B cell (primary cell): ENCODE data around the gene MCM6. TPM values are rescaled to one million over a fixed set of nuclear protein-coding genes. Genes with fewer than 3 reads are reported as not detected.

Experiments used
- ATAC-seq: fragments of 200-7000 bp; cut with Tn5 transposase; one replicate; pipeline ENCODE4 v1.10.0; 2021; ENCODE audit warnings: low read depth, mild to moderate bottlenecking, moderate number of reproducible peaks, moderate library complexity
- CTCF ChIA-PET: fragments of 350-600 bp; sonication (Branson Sonifier 250); formaldehyde crosslinking; loops from one replicate; lab custom pipeline; 2021; ENCODE audit warnings: antibody characterized with exemption, inconsistent platforms; lab: Charles Lee
- POLR2A ChIA-PET: fragments of 350-600 bp; sonication (Branson Sonifier 250); formaldehyde crosslinking; loops from one replicate; lab custom pipeline; 2021; ENCODE audit warnings: antibody characterized with exemption; lab: Charles Lee
- DNase-seq: peaks from one replicate; pipeline ENCODE4 v3.0.0; 2013
- H2AFZ ChIP-seq: 2 replicates; pipeline ENCODE4 v1.6.1; 2012; ENCODE audit warnings: mild to moderate bottlenecking, low read depth, low read length; ENCODE audit not compliant: insufficient read depth, poor library complexity, severe bottlenecking
- H3K27ac ChIP-seq, 2 donors: 1 replicate in 1 of 2; 2 replicates in 1 of 2; pipeline ENCODE4 v1.5.1; 2012 to 2013; ENCODE audit warnings: low read length in 2 of 2, mild to moderate bottlenecking in 2 of 2, moderate library complexity in 1 of 2
- H3K27me3 ChIP-seq, 4 experiments: fragments of 200-600 bp in 1 of 4; sonication (generic) in 1 of 4; replicated peaks in 1 of 4; 1 replicate in 2 of 4; 2 replicates in 2 of 4; pipeline versions ENCODE4 v1.6.1 to v1.7.0; 2013 to 2016; ENCODE audit warnings: low read length in 3 of 4, mild to moderate bottlenecking in 2 of 4, mixed read lengths in 1 of 4, moderate library complexity in 1 of 4; ENCODE audit not compliant: insufficient read depth in 4 of 4, control insufficient read depth in 3 of 4; ENCODE audit errors: control extremely low read depth in 1 of 4
- H3K36me3 ChIP-seq, 2 experiments: replicated peaks in 1 of 2; 1 replicate in 1 of 2; 2 replicates in 1 of 2; pipeline versions ENCODE4 v1.6.1 to v1.7.1; 2013; ENCODE audit warnings: low read length in 1 of 2; ENCODE audit not compliant: insufficient read depth in 2 of 2, control insufficient read depth in 1 of 2; ENCODE audit errors: control extremely low read depth in 1 of 2, extremely low read depth in 1 of 2
- H3K4me1 ChIP-seq, 2 donors: fragments of 200-600 bp in 1 of 2; sonication (generic) in 1 of 2; 1 replicate in 1 of 2; 2 replicates in 1 of 2; pipeline versions ENCODE4 v1.5.1 to v1.6.1; 2013 to 2017; ENCODE audit warnings: low read length in 2 of 2; ENCODE audit not compliant: control insufficient read depth in 2 of 2, insufficient read depth in 2 of 2
- H3K4me2 ChIP-seq: replicated peaks from 2 replicates; pipeline ENCODE3; 2012; ENCODE audit warnings: mild to moderate bottlenecking, low read depth, low read length; ENCODE audit not compliant: poor library complexity, severe bottlenecking
- H3K4me3 ChIP-seq, 5 experiments: fragments of 200-600 bp in 1 of 5; sonication (generic) in 1 of 5; 1 replicate in 3 of 5; 2 replicates in 2 of 5; pipeline versions ENCODE4 v1.5.1 to v1.7.0; 2011 to 2016; ENCODE audit warnings: low read length in 4 of 5, mild to moderate bottlenecking in 4 of 5, low read depth in 2 of 5, control low read depth in 1 of 5, moderate library complexity in 1 of 5; ENCODE audit not compliant: insufficient read depth in 1 of 5; ENCODE audit errors: control extremely low read depth in 1 of 5, extremely low read depth in 1 of 5
- H3K79me2 ChIP-seq: fragments of 200-600 bp; sonication (generic); one replicate; pipeline ENCODE4 v1.6.0; 2016; ENCODE audit warnings: low read length; ENCODE audit not compliant: control insufficient read depth, insufficient read depth
- H3K9ac ChIP-seq: fragments of 200-600 bp; sonication (generic); 2 replicates; pipeline ENCODE4 v1.6.1; 2017; ENCODE audit warnings: mild to moderate bottlenecking, low read length, moderate library complexity
- H3K9me3 ChIP-seq, 3 donors: one replicate each; pipeline versions ENCODE4 v1.6.1 to v1.7.1; 2013; ENCODE audit warnings: low read length in 2 of 3; ENCODE audit not compliant: control insufficient read depth in 2 of 3, insufficient read depth in 1 of 3; ENCODE audit errors: control extremely low read depth in 1 of 3
- H4K20me1 ChIP-seq: 2 replicates; pipeline ENCODE4 v1.6.0; 2012; ENCODE audit warnings: mild to moderate bottlenecking, low read length; ENCODE audit not compliant: insufficient read depth, control insufficient read depth, poor library complexity, severe bottlenecking
- H3K27ac Mint-ChIP-seq: one replicate; pipeline ENCODE4 v1.8.0; 2021; ENCODE audit warnings: mixed read lengths
- H3K27me3 Mint-ChIP-seq: one replicate; pipeline ENCODE4 v1.8.0; 2021; ENCODE audit warnings: mixed read lengths
- H3K4me1 Mint-ChIP-seq: one replicate; pipeline ENCODE4 v1.8.0; 2021; ENCODE audit warnings: mixed read lengths
- H3K4me3 Mint-ChIP-seq: one replicate; pipeline ENCODE4 v1.8.0; 2021; ENCODE audit warnings: mixed read lengths
- H3K9me3 Mint-ChIP-seq: one replicate; pipeline ENCODE4 v1.8.0; 2022; ENCODE audit warnings: mixed read lengths; ENCODE audit not compliant: insufficient read depth
- CTCF ChIP-seq: fragments of 200-600 bp; IDR thresholded peaks from one replicate; pipeline ENCODE4 v1.8.0; 2022; ENCODE audit warnings: antibody characterized with exemption, mild to moderate bottlenecking
- EZH2 ChIP-seq: IDR thresholded peaks from 2 replicates; pipeline ENCODE4 v1.6.1; 2012; ENCODE audit warnings: borderline replicate concordance, low read depth, mild to moderate bottlenecking, moderate library complexity, low read length; ENCODE audit not compliant: insufficient read depth, poor library complexity, severe bottlenecking
- WGBS: methylation state at CpG from one replicate; pipeline ENCODE4 v1.1.5; 2013; ENCODE audit warnings: missing lambda C conversion rate; ENCODE audit not compliant: insufficient coverage; 5-methylcytosine and 5-hydroxymethylcytosine counted together
- intact Hi-C: fragments of 100-400 bp; cut with micrococcal nuclease; formaldehyde crosslinking; loops from one replicate; pipeline ENCODE4 v1.10.0; 2022
- polyA plus RNA-seq: library from polyadenylated mRNA; depleted of rRNA; stranded (reverse); fragments of >200 nt; gene quantifications from 2 replicates; pipeline ENCODE4 v1.2.3, GENCODE V29; 2012
- total RNA-seq, 2 donors: library from RNA; stranded (reverse); fragments of 120-200 nt in 1 of 2; gene quantifications; 1 replicate in 1 of 2; 2 replicates in 1 of 2; pipeline versions ENCODE4 v1.2.3 to v1.2.4, GENCODE V29; 2013 to 2022

Gene MCM6
- total and polyA plus RNA-seq, 2 donors (not counting 1 experiment from before 2014, with no cell fraction given) = 2.3 to 30.0 TPM

GRCh38 chr2:135844301-135844895 is 31.8 kb downstream of the MCM6 start:
- H3K27ac Mint-ChIP-seq = no peak overlapping the region
- no peaks in the 10 kb centered on the region for H3K4me1 Mint-ChIP-seq
- intact Hi-C loops = no loop called here
- no peaks in the 10 kb centered on the region for H3K27me3 ChIP-seq
- H3K9ac ChIP-seq = no peak overlapping the region
- no peaks in the 10 kb centered on the region for H3K9me3 ChIP-seq
- CTCF ChIA-PET = no interaction called here
- no peak overlapping the region for H3K4me3 Mint-ChIP-seq
- H3K9me3 Mint-ChIP-seq = no peaks in the 10 kb centered on the region
- no peak for TF ChIP-seq CTCF
- TF ChIP-seq EZH2 = no peak
- peaks cover 0 to 5% of the 10 kb centered on the region in 2 experiments for H3K36me3 ChIP-seq
- H3K4me2 ChIP-seq = no peak overlapping the region
- H3K27me3 Mint-ChIP-seq = no peaks in the 10 kb centered on the region
- DNase-seq (no peak), ATAC-seq (no peak)
- H3K27ac ChIP-seq = no peak overlapping the region
- H3K4me1 ChIP-seq = no peaks in the 10 kb centered on the region
- no peak overlapping the region for H2AFZ ChIP-seq
- H4K20me1 ChIP-seq = no peaks in the 10 kb centered on the region
- POLR2A ChIA-PET = no interaction called here
- H3K79me2 ChIP-seq = no peaks in the 10 kb centered on the region
- WGBS = 94% methylated on average over 3 of the region's 12 CpGs
- H3K4me3 ChIP-seq = no peak overlapping the region

GRCh38 chr2:135843671-135844070 is 32.6 kb downstream of the MCM6 start:
- intact Hi-C loops = no loop called here
- ChIA-PET CTCF (no interaction called here), POLR2A (no interaction called here)
- WGBS = 100% methylated on average over 1 of the region's 3 CpGs
- Mint-ChIP-seq H3K9me3 (no peaks in the 10 kb centered on the region), H3K4me3 (no peak overlapping the region), H3K27me3 (no peaks in the 10 kb centered on the region), H3K27ac (no peak overlapping the region), H3K4me1 (no peaks in the 10 kb centered on the region)
- Histone ChIP-seq H3K4me1 (no peaks in the 10 kb centered on the region), H3K36me3 (no peaks in the 10 kb centered on the region), H2AFZ (no peak overlapping the region), H3K79me2 (no peaks in the 10 kb centered on the region), H3K9ac (no peak overlapping the region), H3K9me3 (no peaks in the 10 kb centered on the region), H4K20me1 (no peaks in the 10 kb centered on the region), H3K27me3 (no peaks in the 10 kb centered on the region), H3K4me3 (no peak overlapping the region), H3K27ac (no peak overlapping the region), H3K4me2 (no peak overlapping the region)
- no peak for TF ChIP-seq CTCF
- TF ChIP-seq EZH2 = no peak
- DNase-seq (no peak), ATAC-seq (no peak)
